Amniotic stem cell (primary cell): ENCODE measurements around the gene QRICH1.
A peak's percentile ranks its signal among the peaks of the same experiment; 100 is the strongest.

Source experiments
- DNase-seq: peaks from one replicate; lab custom pipeline; 2025; lab: John Stamatoyannopoulos, UW

The QRICH1 gene

DNA sequence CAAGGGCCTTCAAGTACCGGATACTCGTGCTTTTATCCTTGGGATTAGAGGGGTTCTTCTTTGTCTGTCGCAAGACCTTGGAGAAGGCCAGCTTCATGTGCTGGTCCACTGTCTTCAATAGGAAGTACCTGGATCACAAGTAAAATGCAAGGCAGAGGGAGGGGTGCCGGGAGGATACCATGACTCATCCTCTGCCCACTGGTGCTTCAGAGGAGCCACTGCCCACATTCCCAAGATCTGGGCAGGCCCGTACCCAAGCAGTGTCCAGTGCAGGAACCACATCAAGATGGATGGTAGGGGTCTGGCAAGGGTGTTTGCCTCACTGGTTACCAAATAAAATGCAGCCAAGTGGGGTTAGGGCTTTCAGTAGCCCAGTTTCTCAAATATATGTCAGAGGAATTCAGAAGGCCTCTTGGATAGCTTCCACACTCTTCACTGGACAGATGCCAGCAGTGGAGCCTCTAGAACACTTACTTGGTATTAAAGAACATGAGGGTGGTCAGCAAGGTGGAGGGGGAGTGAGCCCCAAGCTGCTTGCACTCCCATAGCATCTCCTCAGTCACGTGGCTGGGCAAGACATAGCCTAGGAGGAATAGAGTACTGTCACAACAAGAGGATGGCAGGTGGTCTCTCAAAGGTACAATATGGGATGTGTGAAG lies 61.1 kb downstream of the QRICH1 start:
- no peak for DNase-seq

- DNase-seq = no peak
These were observed 63.5 kb downstream of the QRICH1 start for GRCh38 chr3:49030321-49030720.

DNA sequence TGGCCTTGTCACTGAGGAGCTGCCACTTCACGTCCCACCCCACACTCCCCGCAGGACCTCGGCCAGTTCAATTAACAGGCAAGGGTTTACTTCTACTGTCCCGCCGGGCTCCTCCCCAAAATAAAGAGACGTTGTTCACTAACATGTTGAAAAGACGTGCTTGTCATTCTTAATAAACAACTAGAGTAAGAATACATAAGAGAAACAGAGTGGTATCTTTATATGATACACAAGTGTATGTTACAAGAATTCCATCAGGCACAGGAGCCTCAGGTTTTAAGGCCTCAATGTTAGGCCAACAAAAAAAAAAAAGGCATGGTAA lies 64.3 kb downstream of the QRICH1 start:
- no peak for DNase-seq

- DNase-seq = peak; percentile 90
These were observed 65.0 kb downstream of the QRICH1 start, which contains the start of gene IMPDH2 for GRCh38 chr3:49028673-49029562. TSS of gene IMPDH2 (minus strand) at chr3:49029398. CDS start at chr3:49029350, 48 bp downstream.

GRCh38 chr3:49028298-49028672 lies 65.6 kb downstream of the QRICH1 start:
- no peak for DNase-seq

GRCh38 chr3:49027634-49028033 lies 66.2 kb downstream of the QRICH1 start:
- DNase-seq = no peak

- DNase-seq = no peak
These were observed 67.3 kb downstream of the QRICH1 start for GRCh38 chr3:49026536-49026935.

DNA sequence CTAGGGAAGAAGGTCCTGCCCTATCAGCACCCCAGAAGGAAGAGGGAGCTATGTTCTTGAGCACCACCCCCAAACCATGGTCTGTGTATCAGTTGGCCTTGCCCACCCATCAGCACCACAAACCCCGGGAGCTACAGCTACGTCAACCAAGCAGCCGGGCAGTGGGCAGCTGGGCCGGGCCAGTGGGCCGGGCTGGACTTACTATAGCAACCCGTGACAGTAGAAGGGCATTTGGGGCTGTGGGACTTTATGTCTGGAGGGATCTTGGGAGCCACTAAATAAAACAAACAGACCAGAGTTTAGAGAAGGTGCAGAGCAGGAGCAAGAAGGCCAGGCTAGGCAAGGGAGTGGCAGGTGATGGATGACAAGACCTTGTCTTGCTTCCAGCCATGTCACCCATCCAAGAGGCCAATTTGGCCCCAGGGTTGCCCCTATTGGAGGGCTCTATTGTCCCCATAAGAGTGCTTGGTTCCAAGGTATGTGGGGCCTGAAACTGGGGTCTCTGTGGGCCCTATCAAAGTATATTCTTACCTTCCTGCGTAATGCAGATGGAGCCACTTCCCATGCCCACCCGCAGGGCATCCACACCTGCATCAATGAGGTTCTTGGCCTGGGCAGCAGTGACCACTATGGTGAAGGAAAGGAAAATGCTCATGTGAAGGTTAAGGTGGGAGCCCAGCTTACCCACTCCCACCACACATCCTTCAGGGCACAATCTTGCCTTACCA lies 67.9 kb downstream of the QRICH1 start:
- DNase-seq = no peak

DNA sequence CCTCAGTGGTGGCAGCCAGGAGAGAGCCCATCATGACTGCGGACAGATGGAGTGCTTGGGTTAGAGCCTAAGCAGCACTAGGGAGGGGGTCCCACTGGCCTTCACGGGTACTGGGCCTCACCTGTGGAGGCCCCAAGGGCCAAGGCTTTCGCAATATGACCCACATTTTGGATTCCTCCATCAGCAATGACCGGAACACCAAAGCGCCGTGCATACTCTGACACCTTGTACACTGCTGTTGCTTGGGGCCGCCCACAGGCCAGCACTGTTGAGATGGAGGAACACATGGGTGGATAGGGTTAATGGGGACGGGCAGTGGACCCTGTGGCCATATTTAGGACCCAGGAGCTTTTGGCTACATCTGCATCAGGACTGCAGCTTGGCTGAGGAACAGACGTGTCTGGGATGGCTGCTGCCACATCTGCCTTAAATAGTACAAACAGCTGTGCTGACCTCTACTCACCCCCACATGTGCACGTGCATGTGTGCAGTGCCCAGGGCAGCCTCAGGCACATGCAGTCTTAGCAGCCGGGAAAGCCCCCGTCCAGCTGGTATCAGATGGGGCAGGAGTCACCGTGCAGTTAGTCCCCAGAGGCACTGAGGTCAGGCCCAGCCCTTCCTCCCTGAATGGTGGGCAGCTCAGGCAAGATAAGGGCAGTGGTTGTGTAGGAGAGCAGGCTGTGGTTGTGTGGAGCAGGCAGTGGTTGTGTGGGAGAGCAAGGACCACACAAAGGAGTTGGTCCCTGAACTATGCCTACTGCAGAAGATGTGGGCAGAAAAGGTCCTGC lies 68.7 kb downstream of the QRICH1 start:
- DNase-seq = no peak

DNA sequence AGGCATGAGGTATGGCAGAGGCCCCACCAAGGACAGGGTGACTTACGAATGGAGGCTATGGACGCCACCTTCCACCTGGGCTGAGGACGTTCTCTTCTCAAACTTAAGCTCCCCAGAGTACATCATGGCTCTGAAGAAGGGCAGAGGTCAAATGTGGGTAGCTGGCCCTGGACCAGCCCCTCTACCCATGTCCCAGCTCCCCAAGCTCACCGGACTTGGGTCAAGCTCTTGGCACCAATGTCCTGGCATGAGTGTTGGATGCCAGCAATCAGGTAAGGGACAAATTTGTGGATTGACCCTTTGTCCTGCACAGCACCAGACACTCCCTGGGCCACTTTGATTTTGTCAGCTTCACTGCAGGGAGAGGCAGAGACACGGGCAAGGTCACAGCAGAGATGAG lies 69.4 kb downstream of the QRICH1 start:
- DNase-seq = no peak

- no peak for DNase-seq
These were observed 70.1 kb downstream of the QRICH1 start for GRCh38 chr3:49023775-49024174.

GRCh38 chr3:49022688-49023171 lies 71.1 kb downstream of the QRICH1 start:
- DNase-seq = no peak

- DNase-seq = peak; percentile 84
These were observed 71.8 kb downstream of the QRICH1 start, which contains the start of gene NDUFAF3 for GRCh38 chr3:49021813-49022687. TSS of gene NDUFAF3 (plus strand) at chr3:49022121. CDS start at chr3:49022145, 24 bp downstream.

GRCh38 chr3:49021213-49021812 lies 72.6 kb downstream of the QRICH1 start:
- peak; percentile 91 for DNase-seq

DNA sequence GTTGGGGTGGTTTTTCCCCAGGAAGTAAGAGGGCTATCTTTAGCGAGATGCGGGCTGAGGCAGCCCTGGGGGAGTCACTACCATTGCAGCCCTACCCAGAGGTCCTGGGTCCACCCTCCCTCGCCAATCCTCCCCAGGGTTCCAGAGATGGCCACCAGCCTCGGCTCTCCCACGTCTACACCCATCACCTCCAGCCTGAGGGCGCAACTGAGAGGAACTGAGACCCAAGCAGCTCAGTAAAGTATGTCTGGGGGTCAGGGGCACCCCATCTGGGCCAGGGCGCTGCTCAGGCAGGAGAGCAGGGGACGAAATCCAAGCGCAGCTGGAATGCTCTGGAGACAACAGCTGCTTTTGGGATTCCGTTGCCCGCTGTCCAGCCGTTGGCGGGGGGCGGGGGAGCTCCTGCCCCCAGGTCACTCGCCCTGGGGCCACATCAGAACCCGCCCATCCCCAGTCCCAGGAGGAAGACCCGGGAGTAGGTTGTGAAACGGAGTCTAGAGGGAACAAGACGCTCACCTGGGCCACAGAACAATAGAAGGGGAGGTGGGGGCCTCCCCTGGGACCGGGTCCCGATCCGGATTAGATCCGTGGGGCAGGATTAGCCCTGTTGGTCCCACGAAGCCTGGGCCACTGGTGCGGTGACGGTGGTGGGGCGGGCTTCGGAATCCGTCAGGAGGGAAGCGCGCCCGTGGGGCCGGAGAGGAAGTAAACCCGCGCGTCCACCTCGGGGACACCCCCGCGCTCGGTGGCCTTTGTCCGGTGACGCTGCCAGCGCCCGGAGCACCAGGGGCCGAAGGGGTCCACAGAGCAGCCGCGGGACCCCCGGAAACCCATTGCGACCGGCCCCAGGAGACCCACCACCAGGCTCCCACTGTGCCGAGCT lies 73.3 kb downstream of the QRICH1 start:
- no peak for DNase-seq

GRCh38 chr3:49019941-49020329 lies 73.9 kb downstream of the QRICH1 start:
- no peak for DNase-seq

DNA sequence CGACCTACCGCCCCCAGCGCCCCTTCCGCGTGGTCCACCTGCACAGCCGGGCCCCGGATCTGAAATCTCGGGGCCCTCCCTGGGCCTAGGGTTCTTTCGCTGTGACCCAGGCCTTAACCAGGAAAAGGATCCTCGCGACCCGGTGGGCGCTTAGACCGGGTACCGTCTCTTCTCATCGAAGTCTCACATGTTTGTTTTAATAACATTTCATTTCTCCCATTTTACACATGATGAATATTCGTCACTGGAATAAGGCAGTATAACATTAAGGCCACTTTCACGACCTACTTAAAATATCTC lies 75.2 kb downstream of the QRICH1 start:
- no peak for DNase-seq

- peak; percentile 22 for DNase-seq
These were observed 75.7 kb downstream of the QRICH1 start, which contains the start of gene DALRD3 for GRCh38 chr3:49017971-49018706. TSS of gene DALRD3 (minus strand) at chr3:49018580. CDS start at chr3:49018564, 16 bp downstream.
